Body of pancreas (tissue), 4 donors: Measurements from ENCODE around the gene FBN3.

ENCODE experiments used
- POLR2A ChIP-seq, 3 donors: fragments of 450-650 bp; IDR thresholded peaks; one replicate each; pipeline ENCODE4 v1.6.1; 2016; ENCODE audit warnings: antibody characterized with exemption in 3 of 3, mild to moderate bottlenecking in 2 of 3
- TF ChIP-seq, protein P1 (sequence below), 7 experiments: fragments of 450-650 bp in 4 of 7; fragments of 200-600 bp in 3 of 7; sonication (generic) in 3 of 7; IDR thresholded peaks; one replicate each; pipeline ENCODE4 v1.5.1; 2016 to 2019; ENCODE audit warnings: antibody characterized with exemption in 7 of 7

DNA sequence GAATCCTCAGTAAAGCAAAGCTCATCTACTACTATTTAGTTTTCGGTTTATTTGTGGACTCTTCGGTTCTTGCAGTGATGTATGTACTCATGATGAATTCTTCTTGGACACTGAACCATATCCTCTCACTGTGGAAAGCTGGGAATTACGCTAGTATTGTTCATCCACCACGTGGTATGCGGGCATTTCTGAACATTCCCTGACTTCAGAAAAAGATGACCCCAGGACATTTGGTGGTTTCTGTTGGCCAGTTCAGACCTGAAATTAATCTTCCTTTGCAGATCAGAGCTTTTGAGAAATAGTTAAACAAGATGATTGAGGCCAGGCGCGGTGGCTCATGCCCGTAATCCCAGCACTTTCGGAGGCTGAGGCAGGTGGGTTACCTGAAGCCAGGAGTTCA, 25.3 kb upstream of the FBN3 start:
- TF ChIP-seq, protein P1, sequence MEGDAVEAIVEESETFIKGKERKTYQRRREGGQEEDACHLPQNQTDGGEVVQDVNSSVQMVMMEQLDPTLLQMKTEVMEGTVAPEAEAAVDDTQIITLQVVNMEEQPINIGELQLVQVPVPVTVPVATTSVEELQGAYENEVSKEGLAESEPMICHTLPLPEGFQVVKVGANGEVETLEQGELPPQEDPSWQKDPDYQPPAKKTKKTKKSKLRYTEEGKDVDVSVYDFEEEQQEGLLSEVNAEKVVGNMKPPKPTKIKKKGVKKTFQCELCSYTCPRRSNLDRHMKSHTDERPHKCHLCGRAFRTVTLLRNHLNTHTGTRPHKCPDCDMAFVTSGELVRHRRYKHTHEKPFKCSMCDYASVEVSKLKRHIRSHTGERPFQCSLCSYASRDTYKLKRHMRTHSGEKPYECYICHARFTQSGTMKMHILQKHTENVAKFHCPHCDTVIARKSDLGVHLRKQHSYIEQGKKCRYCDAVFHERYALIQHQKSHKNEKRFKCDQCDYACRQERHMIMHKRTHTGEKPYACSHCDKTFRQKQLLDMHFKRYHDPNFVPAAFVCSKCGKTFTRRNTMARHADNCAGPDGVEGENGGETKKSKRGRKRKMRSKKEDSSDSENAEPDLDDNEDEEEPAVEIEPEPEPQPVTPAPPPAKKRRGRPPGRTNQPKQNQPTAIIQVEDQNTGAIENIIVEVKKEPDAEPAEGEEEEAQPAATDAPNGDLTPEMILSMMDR (IDR thresholded peaks at IDR 0.05): no peak
- TF ChIP-seq POLR2A (IDR thresholded peaks at IDR 0.05): no peak
